Endothelial cell (in vitro differentiated cells): ENCODE data around the gene CST6. TPM values are rescaled to one million over a fixed set of nuclear protein-coding genes. Genes with fewer than 3 reads are reported as not detected.

Source experiments
- DNase-seq: peaks from one replicate; pipeline ENCODE4 v3.0.0; 2021; ENCODE audit warnings: low spot score
- H3K27ac Mint-ChIP-seq: one replicate; pipeline ENCODE4 v1.8.0; 2021; ENCODE audit warnings: mixed read lengths, inconsistent platforms; ENCODE audit not compliant: unreplicated experiment
- H3K27me3 Mint-ChIP-seq: one replicate; pipeline ENCODE4 v1.8.0; 2021; ENCODE audit warnings: mild to moderate bottlenecking, moderate library complexity, mixed read lengths, inconsistent platforms; ENCODE audit not compliant: unreplicated experiment
- H3K36me3 Mint-ChIP-seq: one replicate; pipeline ENCODE4 v1.8.0; 2021; ENCODE audit warnings: mild to moderate bottlenecking, low read depth, mixed read lengths, inconsistent platforms; ENCODE audit not compliant: unreplicated experiment
- H3K4me1 Mint-ChIP-seq: one replicate; pipeline ENCODE4 v1.8.0; 2021; ENCODE audit warnings: mild to moderate bottlenecking, mixed read lengths, inconsistent platforms; ENCODE audit not compliant: unreplicated experiment
- H3K4me3 Mint-ChIP-seq: one replicate; pipeline ENCODE4 v1.8.0; 2021; ENCODE audit warnings: mild to moderate bottlenecking, mixed read lengths, inconsistent platforms; ENCODE audit not compliant: unreplicated experiment
- H3K9me3 Mint-ChIP-seq: one replicate; pipeline ENCODE4 v1.8.0; 2021; ENCODE audit warnings: mixed read lengths, inconsistent platforms; ENCODE audit not compliant: unreplicated experiment
- total RNA-seq: library from RNA; stranded (reverse); fragmentation: NEBNext Ultra II Directional; extraction: Animal tissue kit (Norgen Biotek cat#: 25700); gene quantifications from one replicate; pipeline ENCODE4 v1.2.1, GENCODE V29; 2021; ENCODE audit not compliant: unreplicated experiment
- TF ChIP-seq, protein P1 (sequence below): fragments of 200-600 bp; sonication (generic); IDR thresholded peaks from one replicate; pipeline ENCODE4 v1.5.0; 2021; ENCODE audit warnings: antibody characterized with exemption; ENCODE audit not compliant: unreplicated experiment

CST6 gene
- total RNA-seq, 1 donor from 2014 or later = not detected

DNA sequence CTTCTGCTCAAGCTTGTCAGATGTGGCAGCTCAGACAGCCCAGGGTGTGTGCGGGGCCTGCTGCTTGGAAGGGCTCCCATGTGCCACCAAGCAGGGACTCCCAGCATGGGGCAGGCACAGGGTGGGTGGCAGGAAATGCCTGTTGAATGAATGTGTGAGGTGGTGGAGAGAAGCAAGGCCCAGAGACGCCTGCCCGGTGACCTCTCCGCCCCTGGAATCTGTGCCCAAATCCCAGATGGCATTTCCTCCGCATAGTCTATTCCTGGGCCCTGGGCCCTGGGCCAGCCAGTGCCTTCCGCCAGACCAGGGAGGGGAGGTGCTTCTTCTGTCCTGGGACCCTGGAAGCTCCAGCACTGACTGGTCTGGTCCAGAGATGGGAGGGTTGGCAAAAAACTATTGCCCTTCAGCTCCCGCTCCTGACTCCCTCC lies 3.7 kb downstream of the CST6 start:
- DNase-seq = no peak
- Mint-ChIP-seq H3K27me3 (peaks cover 11% of the 10 kb centered on the region), H3K36me3 (peaks cover 4% of the 10 kb centered on the region), H3K27ac (no peak overlapping the region), H3K4me1 (no peaks in the 10 kb centered on the region), H3K4me3 (no peak overlapping the region), H3K9me3 (no peaks in the 10 kb centered on the region)
- TF ChIP-seq, protein P1, sequence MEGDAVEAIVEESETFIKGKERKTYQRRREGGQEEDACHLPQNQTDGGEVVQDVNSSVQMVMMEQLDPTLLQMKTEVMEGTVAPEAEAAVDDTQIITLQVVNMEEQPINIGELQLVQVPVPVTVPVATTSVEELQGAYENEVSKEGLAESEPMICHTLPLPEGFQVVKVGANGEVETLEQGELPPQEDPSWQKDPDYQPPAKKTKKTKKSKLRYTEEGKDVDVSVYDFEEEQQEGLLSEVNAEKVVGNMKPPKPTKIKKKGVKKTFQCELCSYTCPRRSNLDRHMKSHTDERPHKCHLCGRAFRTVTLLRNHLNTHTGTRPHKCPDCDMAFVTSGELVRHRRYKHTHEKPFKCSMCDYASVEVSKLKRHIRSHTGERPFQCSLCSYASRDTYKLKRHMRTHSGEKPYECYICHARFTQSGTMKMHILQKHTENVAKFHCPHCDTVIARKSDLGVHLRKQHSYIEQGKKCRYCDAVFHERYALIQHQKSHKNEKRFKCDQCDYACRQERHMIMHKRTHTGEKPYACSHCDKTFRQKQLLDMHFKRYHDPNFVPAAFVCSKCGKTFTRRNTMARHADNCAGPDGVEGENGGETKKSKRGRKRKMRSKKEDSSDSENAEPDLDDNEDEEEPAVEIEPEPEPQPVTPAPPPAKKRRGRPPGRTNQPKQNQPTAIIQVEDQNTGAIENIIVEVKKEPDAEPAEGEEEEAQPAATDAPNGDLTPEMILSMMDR = no peak

DNA sequence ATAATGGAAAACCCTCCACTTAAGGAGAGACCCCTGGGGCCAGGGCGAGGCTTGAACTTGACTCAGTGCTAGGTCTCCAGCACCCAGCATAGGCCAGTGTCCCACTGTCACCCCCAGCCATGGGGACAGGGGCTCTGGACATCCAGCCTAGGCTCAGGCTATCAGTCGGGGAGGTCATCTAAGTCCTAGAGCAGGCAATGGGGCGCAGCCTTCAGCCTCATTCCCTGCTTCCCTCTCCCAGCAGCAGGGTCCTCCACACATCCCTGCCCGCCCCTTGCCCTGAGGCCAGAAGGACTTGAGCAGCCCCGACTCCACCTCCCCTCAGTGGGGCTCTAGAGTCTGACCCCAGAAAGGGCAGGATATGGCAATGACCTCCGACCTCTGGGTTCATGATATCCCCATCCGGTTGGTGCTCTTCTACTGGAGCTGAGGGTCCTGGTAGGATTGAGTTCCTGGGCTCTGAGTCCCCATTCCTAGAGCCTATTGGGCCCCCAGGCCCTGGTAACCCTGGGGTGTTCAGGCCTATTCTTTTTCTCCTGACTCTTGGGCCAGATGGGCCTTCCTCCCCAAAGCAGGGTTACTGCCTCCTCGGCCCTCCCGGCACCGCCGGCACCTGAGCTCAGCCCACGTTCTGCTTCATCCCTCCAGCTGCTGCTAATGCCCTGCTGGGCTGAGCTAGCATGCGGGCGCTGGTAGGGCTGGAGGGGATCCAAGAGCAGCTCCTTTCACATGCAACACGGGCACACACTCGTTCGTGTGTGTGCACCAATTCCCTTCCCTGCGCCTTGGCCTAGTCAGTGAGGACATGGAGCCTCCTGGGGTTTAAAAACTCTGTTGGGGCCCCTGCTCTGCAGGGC lies 4.4 kb downstream of the CST6 start:
- Mint-ChIP-seq H3K36me3 (peaks cover 4% of the 10 kb centered on the region), H3K27ac (no peak overlapping the region), H3K27me3 (peaks cover 8% of the 10 kb centered on the region), H3K4me3 (no peak overlapping the region), H3K4me1 (no peaks in the 10 kb centered on the region), H3K9me3 (no peaks in the 10 kb centered on the region)
- DNase-seq = no peak
- TF ChIP-seq, protein P1 = no peak

DNA sequence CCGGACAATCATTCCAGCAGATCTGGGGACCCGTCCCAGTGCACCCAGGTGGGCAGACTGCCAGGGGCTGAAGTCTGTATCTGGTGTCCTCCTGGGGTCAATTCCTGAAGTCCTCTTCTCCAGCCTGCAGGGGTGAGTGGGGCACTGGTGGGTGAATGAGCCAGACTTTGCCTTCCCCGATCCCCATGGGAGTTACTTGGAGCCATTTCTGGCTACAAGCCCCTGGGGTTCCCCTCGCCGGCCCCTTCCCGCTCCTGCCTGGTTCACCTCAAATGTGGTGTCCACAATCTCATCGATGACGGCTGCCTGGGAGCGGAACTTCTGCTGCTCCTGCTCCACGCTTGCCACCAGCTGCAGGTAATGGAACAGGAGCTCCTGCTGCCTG lies 5.0 kb downstream of the CST6 start:
- TF ChIP-seq, protein P1 = no peak
- Mint-ChIP-seq H3K9me3 (no peaks in the 10 kb centered on the region), H3K4me1 (no peaks in the 10 kb centered on the region), H3K27me3 (peaks cover 8% of the 10 kb centered on the region), H3K27ac (no peak overlapping the region), H3K4me3 (no peak overlapping the region), H3K36me3 (peaks cover 4% of the 10 kb centered on the region)
- no peak for DNase-seq

DNA sequence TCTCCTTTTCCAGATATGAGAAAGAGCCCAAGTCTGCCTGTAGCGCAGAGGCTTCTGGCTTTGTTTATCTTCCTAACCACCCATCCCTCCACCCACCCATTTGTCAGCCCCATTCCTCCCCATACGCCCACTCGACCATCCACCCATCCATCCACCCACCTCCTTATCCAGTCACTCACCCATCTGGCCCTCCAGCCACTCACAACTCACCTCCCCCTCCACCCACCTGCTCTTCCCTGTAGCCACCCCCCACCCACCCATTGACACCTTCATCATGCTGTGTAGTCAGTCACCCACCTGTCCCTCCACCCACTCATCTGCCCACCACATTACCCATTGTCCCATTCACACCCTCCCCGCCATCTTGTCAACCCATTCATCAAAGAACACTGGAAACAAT lies 5.5 kb downstream of the CST6 start:
- DNase-seq = no peak
- Mint-ChIP-seq H3K4me1 (no peaks in the 10 kb centered on the region), H3K27ac (no peak overlapping the region), H3K9me3 (no peaks in the 10 kb centered on the region), H3K27me3 (peaks cover 8% of the 10 kb centered on the region), H3K4me3 (no peak overlapping the region), H3K36me3 (peaks cover 4% of the 10 kb centered on the region)
- TF ChIP-seq, protein P1 = no peak

DNA sequence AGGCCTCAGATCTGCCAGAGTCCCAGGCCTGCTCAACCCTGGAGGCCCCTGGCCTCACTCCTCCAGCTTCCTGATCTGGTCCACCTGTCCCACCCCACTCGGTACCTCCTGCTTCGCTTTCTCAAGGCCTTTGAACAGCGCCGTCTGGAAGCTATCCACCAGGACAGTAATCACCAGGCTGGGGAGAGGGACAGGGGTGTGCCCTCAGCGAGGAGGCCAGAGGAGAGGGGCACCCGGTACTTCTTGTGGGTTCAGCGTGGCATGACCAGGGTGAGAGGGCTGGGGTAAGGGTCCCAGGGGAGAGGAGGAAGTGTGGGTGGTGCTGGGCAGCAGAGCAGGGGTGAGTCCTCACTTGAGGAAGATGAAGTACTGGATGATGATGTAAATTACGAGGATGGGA lies 8.4 kb downstream of the CST6 start:
- H3K4me1 Mint-ChIP-seq = peaks cover 2% of the 10 kb centered on the region
- TF ChIP-seq, protein P1 = no peak
- no peaks in the 10 kb centered on the region for H3K36me3 Mint-ChIP-seq
- H3K27me3 Mint-ChIP-seq = peaks cover 13% of the 10 kb centered on the region
- no peak overlapping the region for H3K4me3 Mint-ChIP-seq
- no peaks in the 10 kb centered on the region for H3K9me3 Mint-ChIP-seq
- no peak overlapping the region for H3K27ac Mint-ChIP-seq
- no peak for DNase-seq
